Activated naive CD4-positive, alpha-beta T cell (primary cell): ENCODE data around the gene CARD8.
"Not testable (repeated sequence)": the region's sequence is repeated elsewhere in the genome, so short reads cannot be mapped to it uniquely, and the experiment has no call there.

Experiments used
- DNase-seq, 4 experiments: peaks; one replicate each; lab custom pipeline; 2025; lab: John Stamatoyannopoulos, UW

CARD8 gene

DNA sequence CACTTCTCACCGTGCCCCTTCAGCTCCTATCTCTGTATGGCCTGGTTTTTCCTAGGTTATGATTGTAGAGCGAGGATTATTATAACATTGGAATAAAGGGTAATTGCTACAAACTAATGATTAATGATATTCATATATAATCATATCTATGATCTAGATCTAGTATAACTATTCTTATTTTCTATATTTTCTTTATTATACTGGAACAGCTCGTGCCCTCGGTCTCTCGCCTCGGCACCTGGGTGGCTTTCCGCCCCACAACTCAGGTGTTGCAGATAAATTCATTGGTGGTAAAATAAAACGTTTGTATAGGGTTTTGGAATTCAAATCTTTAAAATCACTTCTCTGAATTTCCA is 4.6 kb upstream of the CARD8 start:
- not testable (repeated sequence) for DNase-seq

DNA sequence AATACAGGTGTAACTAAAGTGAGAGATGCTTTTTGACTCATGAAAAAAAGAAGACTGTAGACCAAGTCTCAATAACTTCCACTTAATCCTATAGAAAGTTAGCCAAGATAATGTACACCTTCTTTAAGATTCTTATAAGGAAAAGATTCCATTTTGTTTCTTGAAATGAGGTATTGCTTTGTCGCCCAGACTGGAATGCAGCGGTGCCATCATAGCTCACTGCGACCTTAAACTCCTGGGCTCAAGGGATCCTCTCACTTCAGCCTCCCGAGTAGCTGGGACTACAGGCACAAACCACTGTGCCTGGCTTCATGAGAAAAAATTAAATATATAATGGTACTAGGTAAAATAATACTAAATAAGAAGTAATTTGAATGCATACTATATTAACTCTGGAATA is 3.3 kb upstream of the CARD8 start:
- DNase-seq, result not testable (repeated sequence)

DNA sequence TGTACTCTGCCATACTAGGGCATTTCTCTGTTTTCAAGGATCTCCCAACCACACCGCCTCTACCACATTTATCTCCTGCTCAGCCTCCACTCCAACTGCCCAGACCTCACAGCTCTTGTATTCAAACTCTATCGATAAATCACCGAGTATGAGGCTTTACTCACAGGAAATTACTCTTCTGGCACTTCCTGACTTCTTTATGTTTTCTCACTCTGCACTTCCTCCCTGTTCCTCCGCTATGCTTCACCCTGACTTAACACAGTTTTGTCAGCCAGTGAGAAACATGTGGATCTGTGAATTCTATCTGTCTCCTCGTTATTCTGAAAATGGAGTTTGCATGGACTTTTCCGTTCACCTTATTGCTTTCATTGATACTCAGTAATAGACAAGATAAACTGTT is 2.6 kb upstream of the CARD8 start:
- DNase-seq, result no peak

DNA sequence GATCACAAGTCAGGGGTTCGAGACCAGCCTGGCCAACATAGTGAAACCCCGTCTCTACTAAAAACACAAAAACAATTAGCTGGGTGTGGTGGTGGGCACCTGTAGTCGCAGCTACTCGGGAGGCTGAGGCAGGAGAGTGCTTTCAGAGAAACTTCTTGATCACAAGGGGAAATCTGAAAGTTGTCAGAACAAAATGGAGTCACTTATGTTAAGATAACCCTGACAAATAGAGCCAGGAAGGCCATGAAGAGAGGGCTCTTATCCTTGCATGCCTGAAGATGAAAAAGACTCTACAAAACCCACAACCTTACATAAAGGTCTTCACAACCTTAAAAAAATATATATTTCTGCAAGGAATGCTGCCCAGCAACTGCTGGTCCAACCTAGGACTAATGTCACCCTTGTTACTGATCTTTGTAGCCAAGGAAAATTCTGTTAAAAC is 1.2 kb downstream of the CARD8 start:
- no peak for DNase-seq

DNA sequence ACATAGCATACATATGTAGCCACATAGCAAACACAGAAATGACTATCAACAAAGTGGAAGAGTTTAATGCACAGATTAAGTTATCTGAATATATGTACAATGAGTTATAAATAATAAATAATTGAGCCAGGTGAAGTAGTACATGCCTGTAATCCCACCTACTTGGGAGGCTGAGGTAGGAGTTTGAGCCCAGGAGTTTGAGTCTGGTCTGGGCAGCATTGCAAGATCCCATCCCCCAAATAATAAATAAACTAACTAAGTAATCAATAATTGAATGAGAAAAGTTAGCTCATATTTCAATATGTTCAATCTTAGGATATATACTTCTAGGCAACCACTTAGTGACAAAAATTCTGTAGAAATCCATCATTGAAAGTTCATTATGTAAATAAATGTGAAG is 1.7 kb downstream of the CARD8 start:
- no peak for DNase-seq

DNA sequence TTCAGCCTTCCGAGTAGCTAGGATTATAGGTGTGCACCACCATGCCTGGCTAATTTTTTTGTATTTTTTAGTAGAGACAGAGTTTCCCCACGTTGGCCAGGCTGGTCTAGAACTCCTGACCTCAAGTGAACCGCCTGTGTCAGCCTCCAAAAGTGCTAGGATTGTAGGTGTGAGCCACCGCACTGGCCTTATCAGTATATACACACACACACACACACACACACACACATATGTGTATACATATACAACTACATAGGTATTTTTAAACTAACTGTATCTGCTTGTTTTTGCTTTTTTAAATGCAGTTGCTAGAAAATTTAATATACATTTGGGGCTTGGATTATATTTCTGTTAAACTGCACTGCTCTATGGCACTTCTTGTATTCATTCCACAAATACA is 3.1 kb downstream of the CARD8 start:
- no peak for DNase-seq

DNA sequence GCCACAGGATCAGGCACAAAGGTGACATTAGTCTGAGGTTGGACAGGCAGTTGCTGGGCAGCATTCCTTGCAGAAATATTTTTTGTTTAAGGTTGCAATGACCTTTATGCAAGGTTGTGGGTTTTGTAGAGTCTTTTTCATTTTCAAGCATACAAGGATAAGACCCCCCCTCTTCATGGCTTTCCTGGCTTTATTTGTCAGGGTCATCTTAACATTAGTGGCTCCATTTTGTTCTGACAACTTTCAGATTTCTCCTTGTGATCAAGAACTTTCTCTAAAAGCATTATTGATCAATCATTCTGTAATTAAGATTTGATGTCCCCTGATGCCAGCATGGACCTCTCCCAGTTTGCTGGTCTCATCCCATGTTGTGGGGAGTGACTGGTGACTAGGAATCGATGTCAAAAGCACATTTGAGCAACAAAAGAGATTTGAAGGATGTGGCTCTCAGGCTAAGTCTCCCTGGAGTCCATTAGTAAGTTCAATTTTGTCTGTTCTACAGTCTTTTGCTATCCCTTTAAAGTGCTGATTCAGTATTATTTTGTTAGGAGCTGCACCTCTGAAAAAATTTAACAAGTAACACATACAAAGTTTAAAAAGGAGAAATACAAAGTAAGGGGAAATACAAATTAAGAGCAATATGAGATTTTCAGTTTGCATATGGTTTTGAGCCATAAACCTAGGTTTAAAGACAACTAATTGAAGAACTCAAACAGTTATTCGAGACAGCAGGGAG is 5.3 kb downstream of the CARD8 start:
- DNase-seq, result no peak

DNA sequence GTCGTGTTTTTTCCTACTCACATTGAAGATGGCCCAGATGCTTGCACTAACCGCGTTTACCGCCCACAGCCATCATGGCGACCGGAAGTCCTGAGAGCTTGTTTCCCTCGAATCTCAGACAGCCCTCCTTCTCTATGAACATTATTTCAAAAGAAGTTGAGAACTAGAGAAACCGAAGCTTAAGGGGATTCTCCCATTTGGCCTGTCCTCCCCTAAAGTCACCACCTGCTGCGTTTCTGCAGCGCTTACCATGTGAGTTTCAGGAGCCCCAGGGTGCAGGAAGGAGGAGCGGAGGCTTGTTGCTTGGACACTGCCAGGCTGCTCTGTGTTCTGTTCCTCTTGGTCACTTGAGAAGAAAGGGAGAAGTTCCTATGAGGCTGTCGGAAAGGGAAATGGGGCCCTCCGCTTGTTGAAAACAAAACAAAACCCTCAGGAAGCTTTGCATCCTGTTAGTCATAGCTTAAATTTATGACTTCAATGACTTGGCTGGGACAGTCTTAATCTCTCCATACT is 6.2 kb downstream of the CARD8 start:
- DNase-seq, result peak in 3 of 4 experiments; percentile 37 to 59 (median 44)

DNA sequence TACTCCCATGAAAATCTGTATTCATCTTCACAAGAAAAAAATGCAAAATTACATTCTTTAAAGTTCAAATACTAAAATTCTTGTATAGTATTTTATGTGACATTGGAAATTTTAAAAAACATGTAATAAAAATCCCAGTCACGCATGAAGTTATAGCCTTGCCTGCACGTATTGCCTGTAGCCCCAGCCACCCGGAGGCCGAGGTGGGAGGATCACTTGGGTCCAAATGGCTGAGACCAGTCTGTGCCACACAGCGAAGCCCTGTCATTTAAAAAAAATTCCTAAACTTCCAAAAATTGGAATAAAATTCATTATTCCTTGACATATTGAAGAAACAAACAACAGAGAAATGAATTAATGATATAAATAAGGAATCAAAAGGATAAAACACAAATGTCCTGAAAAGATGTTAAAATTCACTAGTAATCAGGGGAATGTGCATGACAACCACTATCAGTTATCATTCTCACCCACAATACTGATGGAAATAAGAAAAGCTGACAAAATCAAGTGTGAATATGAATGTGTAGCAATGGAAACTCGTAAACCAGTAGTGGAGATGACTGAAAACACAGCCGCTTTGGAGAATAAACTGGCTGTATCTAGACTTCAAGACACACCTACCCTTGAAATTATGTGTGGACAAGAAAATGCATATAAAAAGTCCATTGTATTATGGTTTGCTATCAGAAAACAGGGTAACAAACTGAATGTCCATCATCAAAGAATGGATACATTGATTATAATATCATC is 7.5 kb downstream of the CARD8 start:
- DNase-seq, result no peak

DNA sequence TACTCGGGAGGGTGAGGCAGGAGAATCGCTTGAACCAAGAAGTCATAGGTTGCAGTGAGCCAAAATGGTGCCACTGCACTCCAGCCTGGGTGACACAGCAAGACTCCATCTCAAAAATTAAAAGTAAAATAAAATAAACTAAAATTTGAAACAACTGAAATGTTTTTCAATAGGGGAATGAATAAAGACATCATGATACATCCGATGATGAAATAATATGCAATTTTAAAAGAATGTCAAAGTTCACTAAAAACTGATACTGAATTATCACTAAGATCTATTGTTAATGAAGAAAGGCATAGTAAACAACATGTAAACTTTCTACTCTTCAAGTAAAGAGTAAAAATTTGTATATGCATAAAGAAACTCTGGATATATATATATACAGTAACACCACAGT is 8.5 kb downstream of the CARD8 start:
- no peak for DNase-seq

DNA sequence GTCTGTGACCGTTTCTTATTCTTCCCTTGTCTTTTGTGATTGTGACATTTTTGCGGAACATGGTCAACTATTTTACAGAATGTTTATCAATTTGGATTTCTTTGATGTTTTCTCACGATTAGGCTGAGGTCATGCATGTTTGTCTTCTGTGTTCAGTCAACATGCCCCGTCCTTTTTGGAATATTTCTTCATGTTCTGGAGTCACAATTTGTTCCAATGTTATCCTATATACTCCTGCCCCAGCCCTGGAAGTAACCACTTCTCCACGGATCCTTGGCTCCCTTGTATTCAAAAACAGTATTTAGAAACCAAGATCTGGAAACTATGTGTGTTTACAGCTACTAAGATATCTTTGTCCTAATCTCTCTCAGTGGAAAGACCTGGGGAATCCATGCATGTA is 9.6 kb downstream of the CARD8 start:
- DNase-seq, result no peak

DNA sequence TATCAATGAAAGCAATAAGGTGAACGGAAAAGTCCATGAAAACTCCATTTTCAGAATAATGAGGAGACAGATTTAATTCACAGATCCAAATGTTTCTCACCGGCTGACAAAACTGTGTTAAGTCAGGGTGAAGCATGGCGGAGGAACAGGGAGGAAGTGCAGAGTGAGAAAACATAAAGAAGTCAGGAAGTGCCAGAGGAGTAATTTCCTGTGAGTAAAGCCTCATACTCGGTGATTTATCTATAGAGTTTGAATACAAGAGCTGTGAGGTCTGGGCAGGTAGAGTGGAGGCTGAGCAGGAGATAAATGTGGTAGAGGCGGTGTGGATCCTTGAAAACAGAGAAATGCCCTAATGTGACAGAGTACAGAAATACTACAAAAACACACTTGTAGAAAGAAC is 11.4 kb downstream of the CARD8 start:
- peak in 1 of 4 experiments; percentile 6 for DNase-seq

DNA sequence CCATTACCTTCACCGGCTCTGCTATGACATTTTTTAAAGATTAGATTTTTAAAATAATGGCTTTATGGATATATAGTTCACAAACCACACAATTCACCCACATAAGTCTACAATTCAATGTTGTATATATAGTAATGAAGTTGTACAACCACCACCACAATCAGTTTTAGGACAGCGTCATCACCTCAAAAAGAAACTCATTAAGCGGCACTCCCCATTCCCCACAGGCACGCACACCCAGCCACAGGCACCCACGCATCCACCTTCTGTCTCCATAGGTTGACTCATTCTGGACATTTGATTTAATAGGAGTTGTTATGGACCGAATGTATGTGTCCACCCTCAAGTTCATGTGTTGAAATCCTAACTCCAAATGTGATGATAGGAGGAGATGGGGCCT is 13.9 kb downstream of the CARD8 start:
- DNase-seq, result not testable (repeated sequence)

DNA sequence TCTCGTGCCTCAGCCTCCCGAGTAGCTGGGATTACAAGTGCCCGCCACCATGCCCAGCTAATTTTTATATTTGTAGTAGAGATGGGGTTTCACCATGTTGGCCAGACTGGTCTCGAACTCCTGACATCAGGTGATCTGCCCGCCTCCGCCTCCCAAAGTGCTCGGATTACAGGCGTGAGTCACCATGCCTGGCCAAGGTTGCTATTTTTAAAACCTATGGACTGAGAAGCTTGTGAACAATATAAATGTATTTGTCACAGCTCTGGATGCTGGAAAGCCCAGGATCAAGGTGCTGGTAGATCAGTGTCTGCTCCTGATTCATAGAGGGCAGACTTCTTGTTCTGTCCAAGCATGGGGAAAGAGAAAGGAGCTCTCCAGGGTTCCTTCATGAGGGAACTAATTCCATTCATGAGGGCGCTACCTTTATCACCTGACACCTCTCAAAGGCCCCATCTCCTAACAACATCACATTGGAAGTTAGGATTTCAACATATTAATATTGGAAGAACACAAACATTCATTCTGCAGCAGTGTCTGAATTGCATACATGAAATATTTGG is 16.1 kb downstream of the CARD8 start:
- DNase-seq, result no peak

DNA sequence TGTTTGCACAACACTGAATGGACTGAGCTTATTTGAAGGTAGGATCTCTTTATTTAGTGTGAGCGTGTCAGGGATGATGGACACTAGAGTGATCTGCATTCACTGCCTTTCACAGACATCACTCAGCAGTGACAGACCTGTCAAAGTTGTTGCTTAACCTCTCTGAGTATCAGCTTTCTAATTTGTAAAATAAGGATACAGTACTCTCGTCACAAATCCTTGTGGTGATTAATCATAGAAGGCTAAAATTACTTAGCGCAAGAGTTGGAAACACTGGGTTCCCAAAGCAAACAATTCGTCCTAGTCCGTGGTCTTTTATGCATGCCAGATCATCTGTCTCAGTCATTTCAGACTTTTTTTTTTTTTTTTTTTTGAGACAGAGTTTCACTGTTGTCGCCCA is 16.6 kb downstream of the CARD8 start:
- no peak for DNase-seq

DNA sequence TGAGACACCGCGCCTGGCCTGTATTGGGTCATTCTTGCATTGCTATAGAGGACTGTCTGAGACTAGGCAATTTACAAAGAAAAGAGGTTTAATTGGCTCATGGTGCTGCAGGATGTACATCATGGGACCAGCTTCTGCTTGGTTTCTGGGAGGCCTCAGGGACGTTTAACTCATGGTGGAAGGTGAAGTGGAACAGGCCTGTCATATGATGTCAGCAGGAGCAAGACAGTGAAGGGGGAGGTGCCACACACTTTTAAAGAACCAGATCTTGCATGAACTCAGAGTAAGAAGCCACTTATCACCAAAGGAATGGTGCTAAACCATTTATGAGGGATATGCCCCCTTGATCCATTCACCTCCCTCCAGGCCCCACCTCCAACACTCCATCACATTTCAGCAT is 18.7 kb downstream of the CARD8 start:
- no peak for DNase-seq

DNA sequence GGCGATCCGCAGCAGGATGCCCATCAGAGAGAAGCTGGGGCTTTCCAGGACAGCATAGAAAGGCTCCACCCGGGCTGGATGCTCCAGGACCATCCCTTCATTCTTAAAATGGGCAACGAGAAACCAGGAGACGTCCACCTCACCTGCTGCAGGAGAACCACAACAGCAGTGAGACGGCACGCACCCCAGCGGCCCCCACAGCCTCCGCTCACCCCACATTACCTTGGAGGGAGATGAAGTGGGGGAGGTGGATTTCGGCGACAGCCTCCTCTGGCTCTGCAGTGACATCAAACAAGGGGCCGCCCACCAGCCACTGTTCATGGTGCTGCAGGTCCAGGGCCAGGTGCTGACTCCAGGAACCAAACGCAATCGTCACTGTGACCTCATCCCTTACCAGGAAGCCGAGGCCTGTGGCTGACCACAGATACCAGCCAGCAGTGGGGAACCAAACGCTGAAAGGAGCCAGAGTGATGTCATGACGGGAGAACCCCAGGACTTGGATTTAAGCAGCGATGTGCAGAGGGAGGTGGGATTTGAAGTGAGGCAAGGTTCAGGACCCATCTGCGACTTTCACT is 25.1 kb downstream of the CARD8 start:
- no peak for DNase-seq

DNA sequence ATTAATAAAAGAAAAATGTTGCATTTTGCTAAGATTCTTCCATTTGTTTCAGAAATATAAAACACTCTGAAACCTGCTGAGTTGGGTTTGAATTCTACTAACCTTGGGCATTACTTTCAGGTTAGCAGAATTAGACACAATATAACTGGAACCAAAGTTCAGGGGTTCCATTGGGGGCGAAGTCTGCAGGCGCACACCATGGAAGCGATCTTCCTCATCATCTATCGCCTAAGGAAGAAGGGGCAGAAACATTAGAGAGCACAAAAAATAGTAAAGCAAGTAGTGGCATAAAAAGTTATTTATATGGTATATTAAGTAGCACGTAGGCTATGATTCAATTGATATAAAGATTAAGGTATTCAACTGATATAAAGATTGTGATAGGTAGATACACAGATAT is 34.1 kb downstream of the CARD8 start:
- no peak for DNase-seq

DNA sequence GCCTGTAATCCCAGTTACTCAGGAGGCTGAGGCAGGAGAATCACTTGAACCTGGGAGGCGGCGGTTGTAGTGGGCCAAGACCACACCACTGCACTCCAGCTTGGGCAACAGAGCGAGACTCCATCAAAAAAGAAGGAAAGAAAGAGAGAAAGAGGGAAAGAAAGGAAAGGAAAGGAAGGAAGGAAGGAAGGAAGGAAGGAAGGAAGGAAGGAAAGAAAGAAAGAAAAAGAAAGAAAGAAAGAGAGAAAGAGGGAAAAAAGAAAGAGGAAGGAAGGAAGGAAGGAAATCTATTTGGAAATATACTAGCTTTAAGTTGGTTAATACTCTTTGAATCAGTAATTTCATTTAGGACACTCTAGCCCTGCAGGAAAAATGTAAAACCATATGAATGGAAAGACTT is 34.9 kb downstream of the CARD8 start:
- DNase-seq, result not testable (repeated sequence)

DNA sequence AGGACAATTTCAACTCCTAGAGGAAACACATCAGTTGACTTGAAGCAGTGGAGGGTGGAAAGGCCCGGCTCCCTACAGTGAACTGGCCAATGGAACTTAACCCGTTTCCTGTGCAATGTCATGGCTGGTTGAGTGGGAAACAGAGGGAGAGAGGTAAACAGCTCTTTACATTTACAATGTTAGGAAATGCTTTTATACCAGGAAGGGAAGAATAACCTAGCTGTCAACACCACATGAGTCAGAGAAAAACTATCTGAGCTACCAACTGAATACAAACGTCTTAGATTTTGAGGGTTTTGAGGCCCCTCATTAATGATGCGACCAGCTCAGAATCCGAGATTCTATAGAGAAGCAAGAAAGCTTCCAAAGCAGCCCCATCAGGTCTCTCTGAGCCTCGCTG is 36.7 kb downstream of the CARD8 start:
- no peak for DNase-seq

DNA sequence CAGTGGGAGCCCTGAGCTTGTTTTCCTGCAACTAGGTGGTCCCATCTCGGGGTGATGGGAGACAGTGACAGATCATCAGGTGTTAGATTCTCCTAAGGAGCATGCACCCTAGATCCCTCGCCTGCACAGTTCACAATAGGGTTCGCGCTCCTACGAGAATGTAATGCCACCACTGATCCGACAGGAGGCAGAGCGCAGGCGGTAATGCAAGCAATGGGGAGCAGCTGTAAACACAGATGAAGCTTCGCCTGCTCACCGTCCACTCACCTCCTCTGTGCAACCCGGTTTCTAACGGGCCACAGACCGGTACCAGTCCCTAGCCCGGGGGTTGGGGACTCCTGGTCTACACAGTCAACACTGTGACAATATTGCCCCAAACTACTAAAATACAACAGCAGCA is 38.8 kb downstream of the CARD8 start:
- DNase-seq, result no peak

DNA sequence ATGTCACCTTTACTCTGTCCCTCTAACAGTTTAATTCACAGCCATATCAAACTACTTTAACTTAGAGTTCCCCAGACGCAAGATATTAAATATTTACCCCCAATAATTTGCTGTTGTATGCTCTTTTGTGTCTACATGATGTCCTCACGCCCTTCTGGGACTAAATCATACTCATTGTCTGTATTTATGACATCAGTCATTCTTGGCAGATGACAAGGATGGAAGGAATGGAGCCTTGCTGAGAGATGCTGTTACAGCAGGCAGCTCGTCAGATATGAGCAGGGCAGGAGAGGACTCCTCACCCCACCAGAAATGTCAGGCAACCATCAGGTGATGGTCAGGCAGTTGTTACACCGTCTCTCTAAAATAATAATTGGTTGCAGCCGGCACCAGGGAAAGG is 41.8 kb downstream of the CARD8 start:
- DNase-seq, result no peak

DNA sequence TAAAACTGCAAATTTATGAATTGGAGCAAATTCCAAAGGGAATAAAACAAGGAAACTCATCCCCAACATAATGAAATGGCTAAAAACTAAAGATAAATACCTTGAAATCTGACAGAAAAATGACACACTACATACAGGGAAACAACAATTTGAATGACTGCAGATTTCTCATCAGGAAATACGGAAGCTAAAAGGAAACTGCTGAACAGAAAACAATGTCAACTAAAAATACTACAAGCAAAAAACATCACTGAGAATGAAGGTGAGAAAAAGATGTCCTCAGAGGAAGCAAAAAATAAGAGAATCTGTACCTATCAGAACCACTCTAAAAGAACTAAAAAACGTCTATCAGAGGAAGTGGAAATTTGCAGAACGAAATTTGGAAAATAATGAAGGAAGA is 45.7 kb downstream of the CARD8 start:
- DNase-seq, result no peak
